ENCODE data around the gene DAAM2.

- no peak for TF ChIP-seq CTCF (IDR thresholded peaks at IDR 0.05; ENCODE audit: low read depth, low read length, missing input control)
- no peak for TF ChIP-seq JUND (IDR thresholded peaks at IDR 0.05)
- TF ChIP-seq RAD21 (IDR thresholded peaks at IDR 0.05), result no peak
- no peak for TF ChIP-seq FOXA1 (IDR thresholded peaks at IDR 0.05)
- no peak for TF ChIP-seq TAF1 (conservative IDR thresholded peaks at IDR 0.05)
- no peak for TF ChIP-seq MAX (IDR thresholded peaks at IDR 0.05)
- no peak for TF ChIP-seq ATF3 (IDR thresholded peaks at IDR 0.05)
- no peak for TF ChIP-seq EGR1 (IDR thresholded peaks at IDR 0.05; ENCODE audit: low read depth in 2 of 2)
- no peak for TF ChIP-seq REST (IDR thresholded peaks at IDR 0.05)
Observed at GRCh38 chr6:39834278-39834677, 42.1 kb downstream of the DAAM2 start.

Measured in liver (tissue), 3 donors.